Activated CD4-positive, alpha-beta memory T cell treated with anti-CD3 and anti-CD28 coated beads for 36 hours (primary cell): Measurements from ENCODE around the gene C12orf56. TPM values are rescaled to one million over a fixed set of nuclear protein-coding genes. Genes with fewer than 3 reads are reported as not detected.
"Not testable (repeated sequence)": the region's sequence is repeated elsewhere in the genome, so short reads cannot be mapped to it uniquely, and the experiment has no call there.

Experiments used
- CTCF ChIA-PET: fragments of 350-600 bp; sonication (Branson Sonifier 250); formaldehyde crosslinking; loops from one replicate; lab custom pipeline; 2021; ENCODE audit warnings: antibody characterized with exemption, inconsistent platforms; lab: Charles Lee
- POLR2A ChIA-PET: fragments of 350-600 bp; sonication (Branson Sonifier 250); formaldehyde crosslinking; loops from one replicate; lab custom pipeline; 2021; ENCODE audit warnings: antibody characterized with exemption; lab: Charles Lee
- DNase-seq: peaks from one replicate; pipeline ENCODE4 v3.0.0-alpha.2; 2020
- H3K27ac Mint-ChIP-seq: one replicate; pipeline ENCODE4 v1.8.0; 2021; ENCODE audit warnings: mixed read lengths
- H3K27me3 Mint-ChIP-seq: one replicate; pipeline ENCODE4 v1.8.0; 2021; ENCODE audit warnings: mixed read lengths
- H3K36me3 Mint-ChIP-seq: one replicate; pipeline ENCODE4 v1.8.0; 2021; ENCODE audit warnings: mixed read lengths
- H3K4me1 Mint-ChIP-seq: one replicate; pipeline ENCODE4 v1.8.0; 2021; ENCODE audit warnings: low read depth, mixed read lengths
- H3K4me3 Mint-ChIP-seq: one replicate; pipeline ENCODE4 v1.8.0; 2021; ENCODE audit warnings: mild to moderate bottlenecking, mixed read lengths
- H3K9me3 Mint-ChIP-seq: one replicate; pipeline ENCODE4 v1.8.0; 2021; ENCODE audit warnings: mixed read lengths
- intact Hi-C: fragments of 100-400 bp; cut with micrococcal nuclease; formaldehyde crosslinking; loops from one replicate; pipeline ENCODE4 v1.15.1; 2023
- total RNA-seq, 2 experiments: library from RNA; stranded (reverse); gene quantifications; one replicate each; pipeline ENCODE4 v1.2.3, GENCODE V29; 2021

The C12orf56 gene
- total RNA-seq, 2 experiments from 2014 or later: not detected

- intact Hi-C loops, CTCF ChIA-PET, H3K27me3 Mint-ChIP-seq, POLR2A ChIA-PET, H3K27ac Mint-ChIP-seq, DNase-seq, H3K36me3 Mint-ChIP-seq, H3K4me3 Mint-ChIP-seq, H3K4me1 Mint-ChIP-seq, H3K9me3 Mint-ChIP-seq: not testable (repeated sequence)
These were observed 61.4 kb downstream of the C12orf56 start for GRCh38 chr12:64329031-64329710.

- Mint-ChIP-seq H3K9me3 (peaks cover 2% of the 10 kb centered on the region), H3K27ac (no peak overlapping the region), H3K27me3 (no peaks in the 10 kb centered on the region), H3K4me3 (no peak overlapping the region), H3K36me3 (no peaks in the 10 kb centered on the region), H3K4me1 (no peaks in the 10 kb centered on the region)
- no peak for DNase-seq
- intact Hi-C loops: no loop called here
- ChIA-PET POLR2A (no interaction called here), CTCF (interaction anchor here (0.7 kb wide), 1 partner anchor 28 kb away, joined by 3 read pairs; no protein-coding TSS in a partner anchor)
These were observed 65.5 kb downstream of the C12orf56 start for GRCh38 chr12:64325055-64325454.

- ChIA-PET CTCF (interaction anchor here (0.6 kb wide), 1 partner anchor 14 kb away, joined by 3 read pairs; no protein-coding TSS in a partner anchor), POLR2A (no interaction called here)
- peaks cover under 1% of the 10 kb centered on the region for H3K4me1 Mint-ChIP-seq
These were observed 66.9 kb downstream of the C12orf56 start for GRCh38 chr12:64323476-64324225.

GRCh38 chr12:64323006-64323405 is 67.6 kb downstream of the C12orf56 start:
- no peaks in the 10 kb centered on the region for H3K27me3 Mint-ChIP-seq
- POLR2A ChIA-PET: no interaction called here
- H3K4me3 Mint-ChIP-seq: no peak overlapping the region
- peaks cover 2% of the 10 kb centered on the region for H3K9me3 Mint-ChIP-seq
- peaks cover 3% of the 10 kb centered on the region for H3K4me1 Mint-ChIP-seq
- DNase-seq: no peak
- no peak overlapping the region for H3K27ac Mint-ChIP-seq
- CTCF ChIA-PET: no interaction called here
- no peaks in the 10 kb centered on the region for H3K36me3 Mint-ChIP-seq
- intact Hi-C loops: no loop called here

More at GRCh38 chr12:64323476-64324225, 66.9 kb downstream of the C12orf56 start:
- H3K27me3 Mint-ChIP-seq: no peaks in the 10 kb centered on the region
- peaks cover 2% of the 10 kb centered on the region for H3K9me3 Mint-ChIP-seq
- intact Hi-C loops: no loop called here
- DNase-seq: no peak
- no peak overlapping the region for H3K27ac Mint-ChIP-seq
- no peaks in the 10 kb centered on the region for H3K36me3 Mint-ChIP-seq
- no peak overlapping the region for H3K4me3 Mint-ChIP-seq

- intact Hi-C loops: no loop called here
- Mint-ChIP-seq H3K27me3 (peaks cover 1% of the 10 kb centered on the region), H3K36me3 (no peaks in the 10 kb centered on the region), H3K4me3 (no peak overlapping the region), H3K4me1 (peaks cover 3% of the 10 kb centered on the region), H3K27ac (no peak overlapping the region), H3K9me3 (peaks cover 2% of the 10 kb centered on the region)
- POLR2A ChIA-PET: no interaction called here
- no peak for DNase-seq
- CTCF ChIA-PET: no interaction called here
These were observed 69.9 kb downstream of the C12orf56 start for GRCh38 chr12:64320611-64321010.

GRCh38 chr12:64319540-64320225 is 70.9 kb downstream of the C12orf56 start:
- H3K4me1 Mint-ChIP-seq, intact Hi-C loops, DNase-seq, H3K27me3 Mint-ChIP-seq, H3K4me3 Mint-ChIP-seq, POLR2A ChIA-PET, H3K9me3 Mint-ChIP-seq, H3K27ac Mint-ChIP-seq, H3K36me3 Mint-ChIP-seq: not testable (repeated sequence)
- CTCF ChIA-PET: interaction anchor here (0.5 kb wide), 1 partner anchor 33 kb away, joined by 3 read pairs; no protein-coding TSS in a partner anchor

- no peak for DNase-seq
- CTCF ChIA-PET: no interaction called here
- POLR2A ChIA-PET: no interaction called here
These were observed 72.0 kb downstream of the C12orf56 start for GRCh38 chr12:64318605-64319004.

GRCh38 chr12:64311877-64312276 is 78.7 kb downstream of the C12orf56 start:
- no peaks in the 10 kb centered on the region for H3K27me3 Mint-ChIP-seq
- ChIA-PET CTCF (no interaction called here), POLR2A (no interaction called here)
- intact Hi-C loops: no loop called here
- no peaks in the 10 kb centered on the region for H3K9me3 Mint-ChIP-seq
- H3K27ac Mint-ChIP-seq: no peak overlapping the region
- H3K36me3 Mint-ChIP-seq: no peaks in the 10 kb centered on the region
- H3K4me3 Mint-ChIP-seq: no peak overlapping the region
- H3K4me1 Mint-ChIP-seq: no peaks in the 10 kb centered on the region
- no peak for DNase-seq

More at GRCh38 chr12:64318605-64319004, 72.0 kb downstream of the C12orf56 start:
- H3K9me3 Mint-ChIP-seq: peaks cover 2% of the 10 kb centered on the region
- H3K27ac Mint-ChIP-seq: no peak overlapping the region
- H3K4me3 Mint-ChIP-seq: no peak overlapping the region
- H3K4me1 Mint-ChIP-seq: peaks cover 3% of the 10 kb centered on the region
- peaks cover 1% of the 10 kb centered on the region for H3K27me3 Mint-ChIP-seq
- intact Hi-C loops: no loop called here
- H3K36me3 Mint-ChIP-seq: no peaks in the 10 kb centered on the region

GRCh38 chr12:64304571-64304970 is 86.0 kb downstream of the C12orf56 start:
- H3K4me3 Mint-ChIP-seq: no peak overlapping the region
- peaks cover 5% of the 10 kb centered on the region for H3K27me3 Mint-ChIP-seq
- no peaks in the 10 kb centered on the region for H3K36me3 Mint-ChIP-seq
- no peak for DNase-seq
- intact Hi-C loops: no loop called here
- H3K27ac Mint-ChIP-seq: no peak overlapping the region
- ChIA-PET POLR2A (no interaction called here), CTCF (interaction anchor here (0.6 kb wide), 1 partner anchor 240 kb away, joined by 4 read pairs; no protein-coding TSS in a partner anchor)
- H3K9me3 Mint-ChIP-seq: no peaks in the 10 kb centered on the region
- no peaks in the 10 kb centered on the region for H3K4me1 Mint-ChIP-seq

GRCh38 chr12:64299628-64300027 is 90.9 kb downstream of the C12orf56 start:
- POLR2A ChIA-PET: no interaction called here
- Mint-ChIP-seq H3K27ac (no peak overlapping the region), H3K4me1 (peaks cover under 1% of the 10 kb centered on the region), H3K4me3 (no peak overlapping the region), H3K9me3 (no peaks in the 10 kb centered on the region), H3K27me3 (peaks cover 14% of the 10 kb centered on the region), H3K36me3 (no peaks in the 10 kb centered on the region)
- no peak for DNase-seq
- CTCF ChIA-PET: no interaction called here
- intact Hi-C loops: no loop called here

GRCh38 chr12:64296301-64296700 is 94.3 kb downstream of the C12orf56 start:
- H3K9me3 Mint-ChIP-seq: no peaks in the 10 kb centered on the region
- no peak for DNase-seq
- ChIA-PET POLR2A (no interaction called here), CTCF (no interaction called here)
- H3K27me3 Mint-ChIP-seq: peaks cover 19% of the 10 kb centered on the region
- no peaks in the 10 kb centered on the region for H3K36me3 Mint-ChIP-seq
- intact Hi-C loops: no loop called here
- H3K4me3 Mint-ChIP-seq: no peak overlapping the region
- H3K27ac Mint-ChIP-seq: no peak overlapping the region
- H3K4me1 Mint-ChIP-seq: peaks cover 5% of the 10 kb centered on the region
